Activated CD8-positive, alpha-beta T cell treated with anti-CD3 and anti-CD28 coated beads, Interleukin-2, amount 10 ng/mL, durations not matched to agents 7 days and 5 days (primary cell): ENCODE results near the gene CDT1. TPM values are rescaled to one million over a fixed set of nuclear protein-coding genes. Genes with fewer than 3 reads are reported as not detected.

Source experiments
- ATAC-seq: fragments of 150-1000 bp; cut with Tn5 transposase; one replicate; pipeline ENCODE4 v1.10.0; 2021; ENCODE audit warnings: moderate library complexity
- CTCF ChIA-PET: fragments of 350-600 bp; sonication (Branson Sonifier 250); formaldehyde crosslinking; loops from one replicate; lab custom pipeline; 2021; ENCODE audit warnings: antibody characterized with exemption; lab: Charles Lee
- POLR2A ChIA-PET: fragments of 350-600 bp; sonication (Branson Sonifier 250); formaldehyde crosslinking; loops from one replicate; lab custom pipeline; 2021; ENCODE audit warnings: antibody characterized with exemption; lab: Charles Lee
- DNase-seq: peaks from one replicate; pipeline ENCODE4 v3.0.0-alpha.2; 2020
- H3K27ac Mint-ChIP-seq: one replicate; pipeline ENCODE4 v1.8.0; 2021; ENCODE audit warnings: mild to moderate bottlenecking, mixed read lengths
- H3K27me3 Mint-ChIP-seq: one replicate; pipeline ENCODE4 v1.8.0; 2021; ENCODE audit warnings: low read depth, mixed read lengths
- H3K36me3 Mint-ChIP-seq: one replicate; pipeline ENCODE4 v1.8.0; 2021; ENCODE audit warnings: low read depth, mixed read lengths
- H3K4me1 Mint-ChIP-seq: one replicate; pipeline ENCODE4 v1.8.0; 2021; ENCODE audit warnings: low read depth, mixed read lengths
- H3K4me3 Mint-ChIP-seq: one replicate; pipeline ENCODE4 v1.8.0; 2021; ENCODE audit warnings: mild to moderate bottlenecking, mixed read lengths
- H3K9me3 Mint-ChIP-seq: one replicate; pipeline ENCODE4 v1.8.0; 2022; ENCODE audit warnings: mixed read lengths; ENCODE audit not compliant: insufficient read depth
- total RNA-seq, 2 experiments: library from RNA; stranded (reverse); gene quantifications; one replicate each; pipeline ENCODE4 v1.2.3, GENCODE V29; 2021

Gene CDT1
- total RNA-seq, 2 experiments from 2014 or later = 126 to 132 TPM

DNA sequence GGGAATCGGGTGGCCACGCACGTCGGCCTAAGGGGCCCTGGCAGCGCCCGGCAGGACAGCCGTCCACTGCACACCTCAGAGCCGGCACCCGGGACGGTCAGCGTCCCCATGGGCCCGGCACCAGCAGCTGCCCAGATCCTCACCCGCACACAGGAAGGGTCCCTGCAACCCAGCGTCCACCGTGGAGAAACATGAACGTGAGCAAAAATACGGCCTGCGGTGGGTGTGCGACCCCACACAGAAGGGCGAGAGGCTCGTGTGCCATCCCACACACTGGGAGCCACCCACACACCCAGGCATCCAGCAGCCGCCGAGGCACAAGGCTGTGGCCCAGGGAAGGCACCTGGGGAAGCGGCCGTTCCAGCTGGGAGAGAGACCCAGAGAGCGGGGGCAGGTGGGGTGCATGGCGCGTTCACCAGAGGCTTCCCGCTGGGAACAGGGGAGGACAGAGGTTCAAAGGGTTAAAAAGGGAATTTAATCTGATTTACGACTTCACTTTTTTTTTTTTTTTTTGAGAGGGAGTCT, 25.0 kb upstream of the CDT1 start:
- Mint-ChIP-seq H3K4me1 (peaks cover 55% of the 10 kb centered on the region), H3K4me3 (no peak overlapping the region), H3K36me3 (peaks cover 15% of the 10 kb centered on the region), H3K27me3 (no peaks in the 10 kb centered on the region), H3K27ac (peak overlapping the region; percentile 44), H3K9me3 (no peaks in the 10 kb centered on the region)
- POLR2A ChIA-PET = interaction anchor here (0.9 kb wide), 1 partner anchor 16 kb away, joined by 3 read pairs; no protein-coding TSS in a partner anchor
- no peak for ATAC-seq
- no peak for DNase-seq
- CTCF ChIA-PET = no interaction called here

- Mint-ChIP-seq H3K9me3 (no peaks in the 10 kb centered on the region), H3K4me3 (peak overlapping the region; percentile 87), H3K36me3 (peaks cover 18% of the 10 kb centered on the region), H3K27me3 (no peaks in the 10 kb centered on the region), H3K4me1 (peaks cover 56% of the 10 kb centered on the region), H3K27ac (peak overlapping the region; percentile 92)
- DNase-seq (no peak), ATAC-seq (no peak)
- POLR2A ChIA-PET = interaction anchor here (0.9 to 2.8 kb wide), 3 partner anchors 15 to 78 kb away, joined by 3 to 12 read pairs (median 7); partner anchors contain the start of genes CDT1, GALNS and TRAPPC2L
- CTCF ChIA-PET = interaction anchor here (1.0 to 3.0 kb wide), 3 partner anchors 13 to 36 kb away, joined by 4 to 13 read pairs (median 7); no protein-coding TSS in a partner anchor
Observed at GRCh38 chr16:88779406-88780141, 24.0 kb upstream of the CDT1 start.

DNA sequence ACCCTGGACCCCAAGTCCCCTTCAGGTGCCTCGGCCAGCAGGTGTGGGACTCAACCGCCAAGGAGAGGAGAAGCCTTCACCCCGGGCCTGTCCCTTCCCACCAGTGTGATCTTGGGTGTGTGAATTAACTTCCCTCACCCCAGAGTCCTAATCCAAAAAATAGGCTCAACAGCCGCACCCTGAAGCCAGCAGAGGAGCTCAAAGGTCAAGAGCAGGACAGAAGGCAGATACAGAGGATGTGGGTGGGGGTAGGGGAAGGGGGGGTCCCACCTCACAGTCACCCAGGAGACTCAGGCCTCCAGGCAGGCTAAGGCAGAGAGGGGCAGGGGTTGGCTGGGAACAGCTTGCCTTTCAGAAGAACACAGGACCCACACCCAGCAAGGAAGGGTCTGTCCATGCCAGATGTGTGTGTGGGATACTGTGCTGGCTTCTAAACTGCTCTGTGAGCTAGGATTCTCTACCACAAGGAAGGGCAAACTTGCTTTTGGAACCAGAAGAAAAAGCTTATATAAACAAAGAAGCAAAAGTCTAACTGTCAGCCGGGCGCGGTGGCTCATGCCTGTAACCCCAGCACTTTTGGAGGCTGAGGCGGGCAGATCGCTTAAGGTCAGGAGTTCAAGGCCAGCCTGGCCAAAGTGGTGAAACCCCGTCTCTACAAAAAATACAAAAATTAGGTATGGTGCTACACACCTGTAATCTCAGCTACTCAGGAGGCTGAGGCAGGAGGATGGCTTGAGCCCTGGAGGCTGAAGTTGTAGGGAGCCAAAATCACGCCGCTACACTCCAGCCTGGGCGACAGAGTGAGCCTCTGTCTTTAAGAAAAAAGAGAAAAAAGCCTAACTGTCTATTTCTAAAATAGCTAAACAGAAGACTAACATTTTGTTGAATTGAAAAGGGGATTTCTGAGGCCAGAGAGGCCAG, 23.2 kb upstream of the CDT1 start:
- no peak for DNase-seq
- Mint-ChIP-seq H3K4me1 (peaks cover 56% of the 10 kb centered on the region), H3K27me3 (no peaks in the 10 kb centered on the region), H3K4me3 (peak overlapping the region; percentile 87), H3K9me3 (no peaks in the 10 kb centered on the region), H3K36me3 (peaks cover 18% of the 10 kb centered on the region), H3K27ac (peak overlapping the region; percentile 92)
- ATAC-seq = no peak
- ChIA-PET CTCF (interaction anchor here (0.9 to 3.2 kb wide), 9 partner anchors 14 to 436 kb away, joined by 3 to 14 read pairs (median 6); partner anchors contain the start of genes APRT and CDT1), POLR2A (interaction anchor here (1.1 to 2.8 kb wide), 6 partner anchors 19 to 461 kb away, joined by 4 to 13 read pairs (median 6); partner anchors contain the start of genes CDT1, GALNS and TRAPPC2L)

GRCh38 chr16:88781140-88782077, 22.2 kb upstream of the CDT1 start:
- ChIA-PET POLR2A (interaction anchor here (0.5 to 2.8 kb wide), 11 partner anchors 11 to 460 kb away, joined by 3 to 13 read pairs (median 4); partner anchors contain the start of genes APRT, CDT1, GALNS and TRAPPC2L), CTCF (interaction anchor here (0.6 to 3.2 kb wide), 13 partner anchors 9 to 533 kb away, joined by 3 to 14 read pairs (median 6); partner anchors contain the start of genes APRT and CDT1)
- peak; percentile 80 for DNase-seq
- Mint-ChIP-seq H3K4me3 (peak overlapping the region; percentile 87), H3K27ac (peak overlapping the region; percentile 92), H3K4me1 (peaks cover 57% of the 10 kb centered on the region), H3K36me3 (peaks cover 15% of the 10 kb centered on the region), H3K9me3 (no peaks in the 10 kb centered on the region), H3K27me3 (no peaks in the 10 kb centered on the region)
- ATAC-seq = peak; percentile 59

DNA sequence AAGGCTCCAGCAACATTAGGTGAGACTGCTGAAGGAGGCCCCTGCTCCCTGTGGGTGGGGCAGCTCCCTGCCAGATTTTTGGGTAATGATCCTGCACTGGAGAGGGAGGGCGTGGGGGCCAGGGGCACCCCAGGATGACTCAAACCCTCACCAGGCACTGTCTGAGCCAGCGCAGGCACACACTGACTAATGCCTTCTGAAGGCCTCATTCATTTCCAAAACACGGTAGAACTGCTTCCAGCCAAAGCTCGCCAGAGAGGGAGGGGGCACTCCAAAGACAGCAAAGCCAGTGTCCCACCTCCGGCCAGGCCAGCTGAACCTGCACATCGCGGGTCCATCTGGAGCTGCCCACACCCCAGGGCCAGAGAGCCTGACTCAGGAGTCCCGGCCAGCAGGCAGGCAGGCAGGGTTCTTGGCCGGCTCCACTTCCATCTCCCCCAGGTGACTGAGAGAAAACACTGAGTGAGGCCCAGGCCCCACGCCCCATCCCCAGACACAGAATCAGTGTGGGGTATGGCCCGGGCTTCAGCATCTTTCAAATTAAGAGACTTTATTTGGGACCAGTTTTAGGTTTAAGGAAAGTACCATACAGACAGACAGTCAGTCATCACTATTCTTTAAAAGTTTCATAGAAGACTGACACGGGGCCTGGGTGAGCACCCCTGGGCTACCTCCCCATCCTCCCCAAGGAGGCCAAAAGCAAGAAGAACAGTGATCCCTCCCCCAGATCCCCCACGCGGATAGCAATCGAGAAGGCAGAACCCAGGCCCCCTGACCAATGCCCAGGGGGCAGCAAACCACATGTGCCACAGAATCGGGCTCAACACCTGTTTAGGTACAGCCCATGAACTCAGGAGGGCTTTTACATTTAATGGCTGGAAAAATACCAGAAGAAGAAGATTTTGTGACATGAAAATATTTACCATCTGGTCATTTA, 20.9 kb upstream of the CDT1 start:
- Mint-ChIP-seq H3K9me3 (no peaks in the 10 kb centered on the region), H3K27me3 (no peaks in the 10 kb centered on the region), H3K4me3 (peak overlapping the region; percentile 87), H3K4me1 (peaks cover 59% of the 10 kb centered on the region), H3K36me3 (peaks cover 14% of the 10 kb centered on the region), H3K27ac (peak overlapping the region; percentile 92)
- ATAC-seq (no peak), DNase-seq (no peak)
- ChIA-PET POLR2A (interaction anchor here (0.6 to 2.8 kb wide), 8 partner anchors 11 to 394 kb away, joined by 3 to 13 read pairs (median 3); partner anchors contain the start of gene CDT1), CTCF (interaction anchor here (0.6 to 3.2 kb wide), 14 partner anchors 11 to 532 kb away, joined by 3 to 14 read pairs (median 6); partner anchors contain the start of gene APRT)

DNA sequence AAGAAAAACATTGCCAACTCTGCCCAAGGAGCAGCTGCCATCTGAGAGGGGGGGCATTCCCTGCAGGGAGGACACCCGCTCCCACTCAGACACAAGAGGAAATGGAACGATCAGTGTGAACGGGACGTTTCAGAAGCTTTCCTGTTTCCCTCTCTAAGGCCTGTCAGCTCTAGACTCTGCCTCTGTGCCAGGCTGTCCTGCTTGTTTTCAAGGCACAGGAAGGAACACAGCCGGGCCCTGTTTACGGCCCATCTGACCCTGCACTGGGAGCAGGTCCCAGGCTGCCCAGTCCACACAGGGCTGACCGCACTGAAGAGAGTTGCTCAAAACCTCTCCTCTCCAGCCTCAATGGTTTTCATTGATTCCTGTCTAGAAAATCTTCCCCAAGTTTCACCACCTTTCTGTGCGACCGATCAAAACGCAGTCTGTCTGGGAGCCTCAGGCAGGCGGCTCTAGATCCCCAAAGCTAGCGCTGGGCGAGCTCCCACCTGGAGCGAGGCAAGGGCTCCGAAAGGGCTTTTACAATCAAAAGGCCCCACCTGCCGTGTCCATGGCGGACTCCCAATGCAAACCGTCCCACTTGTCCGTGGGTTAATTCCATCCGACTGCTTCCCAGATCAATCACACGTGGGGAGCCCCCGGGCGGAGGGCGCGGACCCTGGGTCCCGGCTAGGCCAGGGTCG, 20.1 kb upstream of the CDT1 start:
- ChIA-PET CTCF (interaction anchor here (0.6 to 3.2 kb wide), 10 partner anchors 10 to 157 kb away, joined by 3 to 13 read pairs (median 5); no protein-coding TSS in a partner anchor), POLR2A (interaction anchor here (0.6 to 1.8 kb wide), 4 partner anchors 27 to 393 kb away, joined by 3 to 5 read pairs (median 3); no protein-coding TSS in a partner anchor)
- Mint-ChIP-seq H3K36me3 (peaks cover 14% of the 10 kb centered on the region), H3K4me1 (peaks cover 54% of the 10 kb centered on the region), H3K9me3 (no peaks in the 10 kb centered on the region), H3K27me3 (no peaks in the 10 kb centered on the region), H3K4me3 (peak overlapping the region; percentile 87), H3K27ac (peak overlapping the region; percentile 92)
- DNase-seq (no peak), ATAC-seq (no peak)

DNA sequence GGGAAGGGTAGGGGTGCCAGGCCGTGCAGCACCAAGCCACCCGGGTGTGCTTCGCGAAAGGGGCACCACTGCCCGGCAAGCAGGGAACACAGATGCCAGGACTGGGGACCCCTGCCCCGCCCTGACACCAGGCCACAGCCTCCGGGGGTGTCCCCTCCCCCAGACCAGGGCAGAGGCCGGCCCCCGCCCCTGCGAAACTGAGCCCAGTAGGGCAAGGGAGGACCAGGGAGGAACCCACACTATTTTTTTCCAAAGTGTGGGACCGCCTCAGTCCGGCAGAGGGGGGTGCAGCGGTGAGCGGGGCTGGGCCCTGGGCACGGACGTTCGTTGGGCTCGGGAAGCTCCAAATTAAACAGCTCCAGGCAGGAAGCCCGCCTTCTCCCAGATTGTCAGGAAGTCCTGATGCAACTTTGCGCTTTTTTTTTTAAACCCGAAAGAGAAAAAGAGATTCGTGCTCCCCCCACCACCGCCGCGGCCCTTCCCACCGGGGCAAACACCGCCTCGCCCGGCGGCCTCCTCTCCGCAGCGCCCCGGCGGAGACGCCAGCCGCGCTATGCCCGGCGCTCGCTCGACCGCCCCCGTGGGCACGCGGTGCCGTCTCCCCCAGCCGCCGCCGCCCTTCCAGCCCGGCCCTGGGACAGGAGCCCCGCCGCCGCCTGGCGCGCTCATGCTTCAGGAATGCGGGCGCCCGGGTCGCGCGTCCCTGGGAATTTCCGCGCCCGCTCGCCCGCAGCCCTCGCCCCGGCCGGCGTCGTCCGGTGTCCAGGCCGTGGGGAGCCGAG, 19.3 kb upstream of the CDT1 start:
- Mint-ChIP-seq H3K27ac (peak overlapping the region; percentile 92), H3K4me1 (peaks cover 52% of the 10 kb centered on the region), H3K9me3 (no peaks in the 10 kb centered on the region), H3K36me3 (peaks cover 14% of the 10 kb centered on the region), H3K4me3 (peak overlapping the region; percentile 87), H3K27me3 (no peaks in the 10 kb centered on the region)
- POLR2A ChIA-PET = no interaction called here
- DNase-seq (peak; percentile 64), ATAC-seq (peak; percentile 32)
- CTCF ChIA-PET = interaction anchor here (0.9 to 3.1 kb wide), 6 partner anchors 9 to 79 kb away, joined by 3 to 13 read pairs (median 4); no protein-coding TSS in a partner anchor

- POLR2A ChIA-PET = no interaction called here
- H3K4me3 Mint-ChIP-seq = peak overlapping the region; percentile 87
Observed at GRCh38 chr16:88784856-88785105, 18.8 kb upstream of the CDT1 start.

More at GRCh38 chr16:88784856-88785105, 18.8 kb upstream of the CDT1 start:
- DNase-seq = no peak
- Mint-ChIP-seq H3K36me3 (peaks cover 14% of the 10 kb centered on the region), H3K9me3 (no peaks in the 10 kb centered on the region), H3K4me1 (peaks cover 52% of the 10 kb centered on the region), H3K27me3 (no peaks in the 10 kb centered on the region), H3K27ac (no peak overlapping the region)
- CTCF ChIA-PET = interaction anchor here (0.9 to 3.1 kb wide), 5 partner anchors 9 to 79 kb away, joined by 3 to 13 read pairs (median 5); no protein-coding TSS in a partner anchor
- peak; percentile 21 for ATAC-seq
